Measurements from ENCODE around the gene VPS37C.
"Not testable (repeated sequence)": the region's sequence is repeated elsewhere in the genome, so short reads cannot be mapped to it uniquely, and the experiment has no call there.

Gene VPS37C

DNA sequence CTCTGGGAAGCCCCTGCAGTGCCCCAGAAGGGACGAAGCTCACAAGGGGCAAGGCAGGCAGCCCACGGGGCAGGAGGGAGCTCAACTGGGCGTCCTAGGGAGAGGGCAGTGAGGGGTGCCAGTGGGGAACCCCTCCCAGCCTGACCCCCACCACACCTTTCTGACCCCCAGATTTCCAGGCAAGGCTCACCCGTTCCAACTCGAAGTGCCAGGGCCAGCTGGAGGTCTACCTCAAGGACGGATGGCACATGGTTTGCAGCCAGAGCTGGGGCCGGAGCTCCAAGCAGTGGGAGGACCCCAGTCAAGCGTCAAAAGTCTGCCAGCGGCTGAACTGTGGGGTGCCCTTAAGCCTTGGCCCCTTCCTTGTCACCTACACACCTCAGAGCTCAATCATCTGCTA is 43.2 kb downstream of the VPS37C start:
- no peak for DNase-seq (ENCODE audit: low read depth)

- DNase-seq (ENCODE audit: low read depth): no peak
These were observed 44.1 kb downstream of the VPS37C start for GRCh38 chr11:61117168-61117520.

- no peak for DNase-seq (ENCODE audit: low read depth)
These were observed 44.6 kb downstream of the VPS37C start for GRCh38 chr11:61116426-61117167.

GRCh38 chr11:61115498-61116224 is 45.6 kb downstream of the VPS37C start:
- DNase-seq (ENCODE audit: low read depth): no peak

GRCh38 chr11:61114913-61115312 is 46.3 kb downstream of the VPS37C start:
- DNase-seq (ENCODE audit: low read depth): no peak

DNA sequence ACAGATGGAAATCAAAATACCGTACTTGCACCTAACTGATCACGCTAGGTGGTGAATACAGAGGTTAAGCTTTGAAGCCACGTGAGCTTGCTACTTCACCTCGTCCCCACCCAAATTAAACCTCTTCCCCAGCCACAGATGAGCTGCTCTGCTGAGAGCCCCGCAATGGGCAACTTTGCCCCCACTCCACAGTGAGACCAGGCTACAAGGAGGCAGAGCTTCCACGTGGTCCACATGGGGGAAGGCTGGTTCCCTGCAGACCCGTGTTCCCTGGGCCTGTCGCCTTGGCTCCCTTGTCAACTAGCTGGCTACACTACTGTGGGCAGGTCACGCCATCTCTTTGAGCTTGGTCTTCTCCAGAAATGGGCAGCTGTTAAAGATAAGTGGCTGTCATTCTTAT is 48.0 kb downstream of the VPS37C start:
- no peak for DNase-seq (ENCODE audit: low read depth)

- no peak for DNase-seq (ENCODE audit: low read depth)
These were observed 48.7 kb downstream of the VPS37C start for GRCh38 chr11:61112575-61112974.

GRCh38 chr11:61111786-61112517 is 49.3 kb downstream of the VPS37C start:
- DNase-seq (ENCODE audit: low read depth): no peak

- DNase-seq (ENCODE audit: low read depth): no peak
These were observed 50.2 kb downstream of the VPS37C start for GRCh38 chr11:61111050-61111435.

GRCh38 chr11:61110255-61111049 is 50.8 kb downstream of the VPS37C start:
- DNase-seq (ENCODE audit: low read depth): no peak

- no peak for DNase-seq (ENCODE audit: low read depth)
These were observed 51.6 kb downstream of the VPS37C start for GRCh38 chr11:61109671-61110070.

GRCh38 chr11:61108847-61109585 is 52.2 kb downstream of the VPS37C start:
- no peak for DNase-seq (ENCODE audit: low read depth)

- DNase-seq (ENCODE audit: low read depth): no peak
These were observed 53.3 kb downstream of the VPS37C start for GRCh38 chr11:61107888-61108287.

- DNase-seq (ENCODE audit: low read depth): no peak
These were observed 54.2 kb downstream of the VPS37C start for GRCh38 chr11:61106894-61107470.

DNA sequence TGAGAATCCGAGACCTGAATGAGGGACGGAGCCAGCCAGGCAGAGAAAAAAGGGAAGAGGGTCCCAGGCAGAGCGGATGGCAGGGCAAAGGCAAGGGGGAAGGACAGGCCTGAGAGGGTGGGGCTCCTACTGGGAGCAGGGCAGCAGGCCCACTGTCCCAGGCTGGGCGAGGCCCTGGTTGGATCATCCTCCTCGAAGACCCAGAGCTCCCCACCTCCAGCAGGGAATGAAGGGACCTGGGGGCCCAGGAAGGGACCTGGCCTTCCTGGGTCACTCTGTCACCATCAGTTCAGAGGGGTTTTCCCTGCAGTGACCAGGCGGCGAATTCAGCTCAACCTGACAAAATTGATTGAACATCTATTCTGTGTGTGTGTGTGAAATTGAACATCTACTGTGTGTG is 54.9 kb downstream of the VPS37C start:
- DNase-seq (ENCODE audit: low read depth): no peak

DNA sequence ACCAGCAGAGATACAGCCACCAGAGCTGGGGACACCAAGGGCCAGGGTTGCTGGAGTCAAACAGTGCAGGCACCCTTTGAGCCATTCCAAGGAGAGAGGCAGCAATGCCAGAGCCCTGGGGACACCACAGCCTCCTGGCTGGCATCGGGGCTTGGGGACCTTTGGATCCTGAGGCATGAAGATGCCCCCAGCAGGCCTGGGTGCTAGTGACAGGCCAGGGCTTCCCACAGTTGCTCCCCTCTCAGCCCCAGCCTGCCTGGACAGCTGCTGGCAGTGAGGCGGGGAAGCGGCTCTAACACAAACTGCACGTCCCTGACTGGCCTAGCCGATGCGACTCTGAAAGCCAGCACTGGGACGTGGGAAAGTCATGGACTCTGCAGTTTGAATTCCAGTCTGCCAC is 56.3 kb downstream of the VPS37C start:
- DNase-seq (ENCODE audit: low read depth): no peak

GRCh38 chr11:61103851-61104423 is 57.3 kb downstream of the VPS37C start:
- no peak for DNase-seq (ENCODE audit: low read depth)

- DNase-seq (ENCODE audit: low read depth): no peak
These were observed 58.3 kb downstream of the VPS37C start for GRCh38 chr11:61102667-61103571.

DNA sequence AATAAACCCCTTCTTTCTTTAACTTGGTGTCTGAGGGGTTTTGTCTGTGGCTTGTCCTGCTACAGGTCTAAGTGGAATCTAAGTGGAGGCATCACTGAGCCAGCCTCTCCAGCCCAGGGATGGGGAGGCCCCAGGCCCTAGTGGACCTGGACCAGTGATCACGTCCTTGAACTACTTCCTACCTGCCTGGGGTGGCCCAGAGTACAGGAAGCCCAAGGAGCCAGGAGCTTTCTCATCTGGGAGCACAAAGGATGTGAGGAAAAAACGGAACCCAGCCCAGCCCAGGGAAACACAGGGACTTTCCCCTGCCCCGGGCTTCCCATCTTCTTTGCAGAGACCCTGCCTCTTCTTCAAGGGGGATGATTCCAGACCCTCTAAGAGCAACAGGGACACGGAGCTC is 62.4 kb downstream of the VPS37C start:
- no peak for DNase-seq (ENCODE audit: low read depth)

DNA sequence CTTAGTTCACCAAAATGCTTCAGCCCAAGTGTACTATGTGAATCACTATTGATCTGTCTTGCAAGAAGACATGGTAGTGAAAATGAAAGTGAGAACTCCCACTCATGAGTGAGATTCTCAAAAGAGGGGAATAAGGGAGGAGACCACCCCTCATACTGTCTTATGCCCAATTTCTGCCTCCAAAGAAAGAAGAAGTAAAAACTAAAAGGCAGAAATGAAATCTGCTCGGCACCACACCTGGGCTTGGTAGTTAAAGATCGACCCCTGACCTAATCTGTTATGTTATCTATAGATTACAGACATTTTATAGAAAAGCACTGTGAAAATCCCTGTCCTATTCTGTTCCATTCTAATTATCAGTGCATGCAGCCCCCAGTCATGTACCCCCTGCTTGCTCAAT is 63.0 kb downstream of the VPS37C start:
- DNase-seq (ENCODE audit: low read depth): not testable (repeated sequence)

Measured in non-pigmented ciliary epithelial cell (primary cell).